D721Med (cell line): ENCODE data around the gene TMBIM1.

Experiments used
- DNase-seq: peaks from one replicate; pipeline ENCODE4 v3.0.0; 2011; ENCODE audit warnings: low spot score; ENCODE audit not compliant: insufficient read length
- FAIRE-seq: peaks from 2 replicates; lab custom pipeline; 2011; peaks lifted over from hg19 to GRCh38; lab: Jason Lieb, UNC
- TF ChIP-seq, protein P1 (sequence below): IDR thresholded peaks from 2 replicates; pipeline ENCODE4 v1.5.1; 2012; ENCODE audit warnings: mild to moderate bottlenecking, control low read depth; ENCODE audit not compliant: insufficient read depth; ENCODE audit errors: missing control alignments

The TMBIM1 gene

GRCh38 chr2:218325566-218326160, 33.4 kb upstream of the TMBIM1 start:
- TF ChIP-seq, protein P1, sequence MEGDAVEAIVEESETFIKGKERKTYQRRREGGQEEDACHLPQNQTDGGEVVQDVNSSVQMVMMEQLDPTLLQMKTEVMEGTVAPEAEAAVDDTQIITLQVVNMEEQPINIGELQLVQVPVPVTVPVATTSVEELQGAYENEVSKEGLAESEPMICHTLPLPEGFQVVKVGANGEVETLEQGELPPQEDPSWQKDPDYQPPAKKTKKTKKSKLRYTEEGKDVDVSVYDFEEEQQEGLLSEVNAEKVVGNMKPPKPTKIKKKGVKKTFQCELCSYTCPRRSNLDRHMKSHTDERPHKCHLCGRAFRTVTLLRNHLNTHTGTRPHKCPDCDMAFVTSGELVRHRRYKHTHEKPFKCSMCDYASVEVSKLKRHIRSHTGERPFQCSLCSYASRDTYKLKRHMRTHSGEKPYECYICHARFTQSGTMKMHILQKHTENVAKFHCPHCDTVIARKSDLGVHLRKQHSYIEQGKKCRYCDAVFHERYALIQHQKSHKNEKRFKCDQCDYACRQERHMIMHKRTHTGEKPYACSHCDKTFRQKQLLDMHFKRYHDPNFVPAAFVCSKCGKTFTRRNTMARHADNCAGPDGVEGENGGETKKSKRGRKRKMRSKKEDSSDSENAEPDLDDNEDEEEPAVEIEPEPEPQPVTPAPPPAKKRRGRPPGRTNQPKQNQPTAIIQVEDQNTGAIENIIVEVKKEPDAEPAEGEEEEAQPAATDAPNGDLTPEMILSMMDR, result no peak
- no peak for DNase-seq
- FAIRE-seq, result no peak

DNA sequence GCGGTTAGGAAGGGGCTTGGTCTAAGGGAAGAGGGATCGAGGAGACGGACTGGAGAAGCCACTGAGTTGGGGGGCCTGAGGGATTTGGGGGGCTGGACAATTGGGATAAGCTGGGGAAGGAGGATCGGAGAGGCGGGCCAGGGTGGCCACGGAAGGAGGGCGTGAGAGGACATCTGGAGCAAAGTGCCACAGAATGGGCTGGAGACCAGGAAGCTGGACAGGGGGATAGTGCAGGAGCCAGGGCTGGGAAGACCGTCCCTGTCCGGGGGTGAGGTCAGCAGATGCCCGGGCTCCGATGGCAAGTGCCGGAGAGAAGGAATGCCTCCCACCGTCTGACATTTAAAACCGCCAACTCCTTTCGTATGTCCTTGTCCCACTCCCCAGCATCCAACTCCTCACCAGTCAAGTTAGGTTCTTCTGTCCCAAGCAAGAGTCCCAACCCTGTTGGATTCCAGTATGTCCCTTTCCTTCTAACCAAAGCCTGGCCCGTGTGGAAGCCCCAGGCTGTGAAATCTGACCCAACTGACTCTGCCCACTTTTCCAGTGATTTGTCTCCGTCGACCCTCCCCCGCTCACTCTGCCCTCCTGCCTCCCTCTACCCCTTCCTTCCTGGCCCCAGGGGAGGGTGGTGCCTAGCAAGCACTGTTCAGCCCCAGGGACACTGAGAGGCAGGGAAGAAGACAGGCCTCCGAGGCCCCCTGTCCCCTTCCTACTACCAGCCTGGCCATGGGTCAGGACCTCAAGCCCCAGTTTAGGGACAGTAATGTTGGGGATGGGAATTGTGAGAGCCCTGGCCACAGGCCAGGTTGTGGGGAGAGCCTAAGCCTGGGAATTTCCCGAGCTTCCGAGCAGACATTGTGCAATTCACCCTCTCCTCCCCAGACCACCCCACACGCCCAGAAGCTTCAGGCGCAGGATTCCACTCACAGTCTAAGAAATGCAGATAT, 31.5 kb upstream of the TMBIM1 start:
- FAIRE-seq (no peak), DNase-seq (no peak)
- TF ChIP-seq, protein P1, result no peak

GRCh38 chr2:218322768-218323525, 30.6 kb upstream of the TMBIM1 start:
- TF ChIP-seq, protein P1, result no peak
- DNase-seq, result peak; percentile 86
- no peak for FAIRE-seq

DNA sequence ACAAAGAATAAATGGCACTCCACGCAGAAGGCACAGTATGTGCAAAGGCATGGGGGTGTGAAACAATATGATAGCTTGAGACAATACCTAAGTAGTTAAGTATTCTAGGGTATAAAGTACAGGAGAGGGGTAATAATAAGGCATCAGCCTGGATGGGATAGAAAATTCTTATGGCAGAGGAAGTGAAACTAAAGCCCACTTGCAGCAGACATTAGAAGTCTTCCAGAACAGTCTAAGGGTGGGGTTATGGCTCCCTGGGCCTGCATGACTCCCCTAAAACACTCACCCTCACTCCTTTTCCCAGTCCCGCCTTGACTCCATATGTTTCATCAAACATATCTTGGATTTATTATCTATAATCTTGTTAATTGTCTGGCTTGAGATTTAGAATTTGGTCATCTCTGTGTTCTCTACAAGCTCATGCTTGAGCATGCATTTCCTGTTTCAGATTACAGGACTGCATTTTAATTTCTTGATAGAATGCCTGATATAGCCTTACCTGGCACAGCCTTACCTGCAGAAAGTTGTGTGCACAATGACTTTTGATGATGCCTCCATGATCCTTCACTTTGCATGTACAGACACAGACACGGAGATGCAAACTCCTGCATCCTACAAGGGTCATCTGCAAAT, 28.5 kb upstream of the TMBIM1 start:
- DNase-seq (no peak), FAIRE-seq (no peak)
- TF ChIP-seq, protein P1, result no peak

DNA sequence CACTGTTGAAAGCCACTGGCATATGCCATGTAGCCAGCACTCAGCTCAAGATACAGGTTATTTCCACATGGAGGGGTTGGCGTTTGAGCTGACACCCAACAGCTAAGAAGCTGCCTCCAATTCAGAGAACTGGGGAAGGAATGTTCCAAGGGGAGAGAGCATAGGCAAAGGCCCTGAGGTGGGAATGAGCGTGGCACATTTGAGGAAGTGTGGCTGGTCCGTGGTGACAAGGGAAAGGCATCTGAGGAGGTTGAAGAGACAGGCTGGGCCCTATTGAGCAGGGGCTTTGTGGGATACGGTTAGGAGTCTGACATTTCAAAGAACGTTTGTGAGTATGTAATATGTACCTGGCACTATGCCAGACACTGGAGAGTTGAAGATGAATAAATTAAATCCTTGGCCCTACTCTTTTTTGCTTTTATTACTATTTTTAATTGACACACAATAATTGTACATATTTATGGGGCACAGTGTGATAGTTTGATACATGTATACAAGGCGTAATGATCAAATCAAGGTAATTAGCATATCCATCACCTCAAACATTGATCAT, 27.6 kb upstream of the TMBIM1 start:
- TF ChIP-seq, protein P1, result no peak
- no peak for DNase-seq
- no peak for FAIRE-seq

- TF ChIP-seq, protein P1, result no peak
- DNase-seq (no peak), FAIRE-seq (no peak)
Measured at GRCh38 chr2:218318241-218318640, 25.9 kb upstream of the TMBIM1 start.
